ENCODE results near the gene PROCA1.

- TF ChIP-seq CTCF (IDR thresholded peaks at IDR 0.05; ENCODE audit: insufficient read depth, low read length, poor library complexity, severe bottlenecking) (no peak), EZH2phosphoT487 (conservative IDR thresholded peaks at IDR 0.05; ENCODE audit: low read length) (no peak)
Measured at GRCh38 chr17:28751600-28752366, 40.1 kb upstream of the PROCA1 start.

Data from SU-DHL-6 (cell line).